C4-2B (cell line): ENCODE data around the gene CBX6.

Source experiments
- ZFX ChIP-seq: fragments of 450-650 bp; IDR thresholded peaks from 2 replicates; pipeline ENCODE4 v1.6.1; 2017
- TF ChIP-seq, protein P1 (sequence below): fragments of 450-650 bp; conservative IDR thresholded peaks from 2 replicates; pipeline ENCODE4 v1.5.1; 2017; ENCODE audit warnings: mild to moderate bottlenecking

GRCh38 chr22:38861170-38861876 is 10.7 kb downstream of the CBX6 start:
- TF ChIP-seq, protein P1, sequence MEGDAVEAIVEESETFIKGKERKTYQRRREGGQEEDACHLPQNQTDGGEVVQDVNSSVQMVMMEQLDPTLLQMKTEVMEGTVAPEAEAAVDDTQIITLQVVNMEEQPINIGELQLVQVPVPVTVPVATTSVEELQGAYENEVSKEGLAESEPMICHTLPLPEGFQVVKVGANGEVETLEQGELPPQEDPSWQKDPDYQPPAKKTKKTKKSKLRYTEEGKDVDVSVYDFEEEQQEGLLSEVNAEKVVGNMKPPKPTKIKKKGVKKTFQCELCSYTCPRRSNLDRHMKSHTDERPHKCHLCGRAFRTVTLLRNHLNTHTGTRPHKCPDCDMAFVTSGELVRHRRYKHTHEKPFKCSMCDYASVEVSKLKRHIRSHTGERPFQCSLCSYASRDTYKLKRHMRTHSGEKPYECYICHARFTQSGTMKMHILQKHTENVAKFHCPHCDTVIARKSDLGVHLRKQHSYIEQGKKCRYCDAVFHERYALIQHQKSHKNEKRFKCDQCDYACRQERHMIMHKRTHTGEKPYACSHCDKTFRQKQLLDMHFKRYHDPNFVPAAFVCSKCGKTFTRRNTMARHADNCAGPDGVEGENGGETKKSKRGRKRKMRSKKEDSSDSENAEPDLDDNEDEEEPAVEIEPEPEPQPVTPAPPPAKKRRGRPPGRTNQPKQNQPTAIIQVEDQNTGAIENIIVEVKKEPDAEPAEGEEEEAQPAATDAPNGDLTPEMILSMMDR: no peak; the same call in 1 of the 2 replicates
- TF ChIP-seq ZFX: no peak
